Lower lobe of right lung (tissue), 2 donors: ENCODE data around the gene CEP170B. TPM values are rescaled to one million over a fixed set of nuclear protein-coding genes. Genes with fewer than 3 reads are reported as not detected.
A peak's percentile ranks its signal among the peaks of the same experiment; 100 is the strongest.

ENCODE experiments used
- ATAC-seq, 2 donors: fragments of 200-7000 bp; cut with Tn5 transposase; one replicate each; pipeline ENCODE4 v1.9.1; 2020 to 2022; ENCODE audit warnings: mild to moderate bottlenecking in 2 of 2, moderate library complexity in 2 of 2
- DNase-seq: peaks from one replicate; pipeline ENCODE4 v3.0.0-alpha.2; 2020
- H3K27ac ChIP-seq: fragments of 200-600 bp; one replicate; pipeline ENCODE4 v1.8.0; 2022
- H3K27me3 ChIP-seq: fragments of 200-600 bp; one replicate; pipeline ENCODE4 v1.8.0; 2022; ENCODE audit warnings: low read depth
- H3K36me3 ChIP-seq: fragments of 200-600 bp; one replicate; pipeline ENCODE4 v1.8.0; 2022; ENCODE audit warnings: mild to moderate bottlenecking
- H3K4me1 ChIP-seq: fragments of 200-600 bp; one replicate; pipeline ENCODE4 v1.8.0; 2022
- H3K4me3 ChIP-seq: fragments of 200-600 bp; one replicate; pipeline ENCODE4 v1.8.0; 2022; ENCODE audit warnings: mild to moderate bottlenecking
- H3K9me3 ChIP-seq: fragments of 200-600 bp; one replicate; pipeline ENCODE4 v1.8.0; 2022
- CTCF ChIP-seq: fragments of 200-600 bp; IDR thresholded peaks from one replicate; pipeline ENCODE4 v1.8.0; 2022; ENCODE audit warnings: antibody characterized with exemption, mild to moderate bottlenecking
- intact Hi-C: fragments of 100-400 bp; cut with DNase I; formaldehyde crosslinking; loops from one replicate; pipeline ENCODE4 v1.11.0; 2022
- total RNA-seq: library from RNA; stranded (reverse); fragmentation: NEBNext Ultra II Directional; extraction: Animal tissue kit (Norgen Biotek cat#: 25700); gene quantifications from one replicate; pipeline ENCODE4 v1.2.1, GENCODE V29; 2021
- donor health status: DM: no; HTN: yes; CAD: no; lungs with severe emphysema.

CEP170B gene
- total RNA-seq, 1 donor from 2014 or later = 24.7 TPM

- Histone ChIP-seq H3K27ac (no peak overlapping the region), H3K36me3 (peaks cover 17% of the 10 kb centered on the region), H3K4me1 (peaks cover 18% of the 10 kb centered on the region), H3K4me3 (no peak overlapping the region), H3K27me3 (no peaks in the 10 kb centered on the region), H3K9me3 (no peaks in the 10 kb centered on the region)
- intact Hi-C loops = no loop called here
- no peak for TF ChIP-seq CTCF
- DNase-seq (no peak), ATAC-seq (no peak)
Measured at GRCh38 chr14:104892531-104893434, 27.7 kb downstream of the CEP170B start.

- H3K4me1 ChIP-seq = peaks cover 18% of the 10 kb centered on the region
- TF ChIP-seq CTCF = no peak
- ATAC-seq = no peak
Measured at GRCh38 chr14:104893435-104894207, 28.6 kb downstream of the CEP170B start.

GRCh38 chr14:104894331-104895206 lies 29.5 kb downstream of the CEP170B start:
- ATAC-seq (no peak), DNase-seq (no peak)
- Histone ChIP-seq H3K36me3 (peaks cover 4% of the 10 kb centered on the region), H3K27me3 (no peaks in the 10 kb centered on the region), H3K4me3 (no peak overlapping the region), H3K9me3 (no peaks in the 10 kb centered on the region), H3K4me1 (peaks cover 18% of the 10 kb centered on the region), H3K27ac (no peak overlapping the region)
- intact Hi-C loops = no loop called here
- TF ChIP-seq CTCF = no peak

More at GRCh38 chr14:104893435-104894207, 28.6 kb downstream of the CEP170B start:
- Histone ChIP-seq H3K9me3 (no peaks in the 10 kb centered on the region), H3K36me3 (peaks cover 9% of the 10 kb centered on the region), H3K27me3 (no peaks in the 10 kb centered on the region), H3K27ac (no peak overlapping the region), H3K4me3 (no peak overlapping the region)
- intact Hi-C loops = no loop called here
- DNase-seq = peak; percentile 44

- no peak for DNase-seq
- Histone ChIP-seq H3K27me3 (no peaks in the 10 kb centered on the region), H3K27ac (no peak overlapping the region), H3K36me3 (peaks cover 4% of the 10 kb centered on the region), H3K4me1 (peaks cover 18% of the 10 kb centered on the region), H3K4me3 (peak overlapping the region; percentile 39), H3K9me3 (no peaks in the 10 kb centered on the region)
- intact Hi-C loops = no loop called here
- ATAC-seq = peak in 1 of 2 donors; percentile 1
- TF ChIP-seq CTCF = no peak
Measured at GRCh38 chr14:104895207-104895785, 30.2 kb downstream of the CEP170B start.
